Heart left ventricle (tissue), 16 donors: ENCODE data around the gene VAPB. TPM values are rescaled to one million over a fixed set of nuclear protein-coding genes. Genes with fewer than 3 reads are reported as not detected.
"Not testable (repeated sequence)": the region's sequence is repeated elsewhere in the genome, so short reads cannot be mapped to it uniquely, and the experiment has no call there.

Experiments used
- ATAC-seq, 4 donors: fragments of 200-7000 bp; cut with Tn5 transposase; one replicate each; pipeline ENCODE4 v1.9.1; 2020 to 2022; ENCODE audit warnings: moderate library complexity in 4 of 4, mild to moderate bottlenecking in 3 of 4, moderate number of reproducible peaks in 1 of 4
- DNase-seq, 5 donors: peaks; one replicate each; pipeline ENCODE4 v3.0.0-alpha.2; 2020
- H3K27ac ChIP-seq, 12 donors: fragments of 200-600 bp; sonication (generic) in 4 of 12; one replicate each; pipeline versions ENCODE4 v1.5.0 to v1.8.0; 2016 to 2022; ENCODE audit warnings: mild to moderate bottlenecking in 2 of 12
- H3K27me3 ChIP-seq, 9 donors: fragments of 200-600 bp; sonication (generic) in 2 of 9; one replicate each; pipeline versions ENCODE4 v1.5.1 to v1.8.0; 2016 to 2022; ENCODE audit warnings: mild to moderate bottlenecking in 3 of 9
- H3K36me3 ChIP-seq, 9 donors: fragments of 200-600 bp; sonication (generic) in 2 of 9; one replicate each; pipeline versions ENCODE4 v1.5.0 to v1.8.0; 2018 to 2022; ENCODE audit warnings: mild to moderate bottlenecking in 2 of 9
- H3K4me1 ChIP-seq, 12 donors: fragments of 200-600 bp; sonication (generic) in 4 of 12; one replicate each; pipeline versions ENCODE4 v1.5.0 to v1.8.0; 2016 to 2022; ENCODE audit warnings: mild to moderate bottlenecking in 3 of 12
- H3K4me3 ChIP-seq, 12 donors: fragments of 200-600 bp; sonication (generic) in 4 of 12; one replicate each; pipeline versions ENCODE4 v1.5.0 to v1.8.0; 2017 to 2022; ENCODE audit warnings: mild to moderate bottlenecking in 9 of 12, moderate library complexity in 4 of 12
- H3K9me3 ChIP-seq, 12 donors: fragments of 200-600 bp; sonication (generic) in 4 of 12; one replicate each; pipeline versions ENCODE4 v1.5.0 to v1.8.0; 2016 to 2022; ENCODE audit warnings: mild to moderate bottlenecking in 1 of 12
- CTCF ChIP-seq, 12 donors: fragments of 200-600 bp; sonication (generic) in 4 of 12; IDR thresholded peaks; one replicate each; pipeline versions ENCODE4 v1.5.0 to v1.8.0; 2018 to 2022; ENCODE audit warnings: antibody characterized with exemption in 12 of 12, mild to moderate bottlenecking in 5 of 12
- POLR2A ChIP-seq, 2 donors: fragments of 450-650 bp; IDR thresholded peaks; one replicate each; pipeline ENCODE4 v1.6.1; 2017; ENCODE audit warnings: antibody characterized with exemption in 2 of 2, mild to moderate bottlenecking in 2 of 2, moderate library complexity in 2 of 2
- WGBS, 4 donors: extraction: QIAGEN DNeasy Blood & Tissue Kit in 2 of 4; methylation state at CpG; one replicate each; pipeline versions ENCODE4 v1.1.5 to v1.1.7; 2013 to 2018; 5-methylcytosine and 5-hydroxymethylcytosine counted together
- intact Hi-C, 10 donors: fragments of 100-400 bp; cut with DNase I; formaldehyde crosslinking; loops; one replicate each; pipeline versions ENCODE4 v1.11.1 to v1.14.2; 2022
- polyA plus RNA-seq, 2 donors: library from polyadenylated mRNA; stranded (reverse); fragments of 200-250 nt; gene quantifications; one replicate each; pipeline ENCODE4 v1.2.3, GENCODE V29; 2013
- total RNA-seq, 9 donors: library from RNA; depleted of rRNA in 2 of 9; stranded (reverse); fragments of >200 nt in 2 of 9; fragmentation: NEBNext Ultra II Directional in 3 of 9; extraction: Animal tissue kit (Norgen Biotek cat#: 25700) in 3 of 9; gene quantifications; one replicate each; pipeline versions ENCODE4 v1.1.0 to v1.2.4, GENCODE V29; 2016 to 2023
- donor health status: ischemic (EF 13 %, LVEDD 7.1; RV severe dilation, severe dysfunction).
- donor health status: healthy with polysubstance abuse.
- donor health status: DM: no; HTN: yes; CAD: no.
- donor health status: DM: no; HTN: no; CAD: no.
- donor health status: ischemic (EF 25% LVEDD 6.9; RV normal size, moderate dysfunction).
- donor health status: ischemic (EF 25% LVEDD 5.7; RV mildly dilated, moderate dysfunction).
- donor health status: healthy.
- donor health status: DM: yes; HTN: yes; CAD: no.
- donor health status: ischemic (EF 35%, LVEDD 5.7; RV mildly dilated, moderate dysfunction).
- donor health status: nonischemic (EF 11% LVEDD 7.7; RV severe dilation, severe dysfunction).
- donor health status: DM: yes; HTN: yes; CAD: no.
- donor health status: PGD.
- donor health status: ischemic (EF 29% LVEDD 5.4; RV normal size, mild dysfunction).
- donor health status: nonischemic (EF 23%, LVEDD 6.1; RV moderate dilation, normal function).

VAPB gene
- total and polyA plus RNA-seq, 11 donors: 25.7 to 76.1 (median 62.7) TPM

- Histone ChIP-seq H3K9me3 (no peaks in the 10 kb centered on the region), H3K4me1 (peaks cover 0 to 12% (median 2%) of the 10 kb centered on the region in 12 donors), H3K4me3 (no peak overlapping the region), H3K27me3 (no peaks in the 10 kb centered on the region), H3K27ac (no peak overlapping the region), H3K36me3 (peaks cover 0 to 63% (median 37%) of the 10 kb centered on the region in 9 donors)
- TF ChIP-seq POLR2A (IDR thresholded peaks at IDR 0.05): no peak
- TF ChIP-seq CTCF (IDR thresholded peaks at IDR 0.05): no peak
- intact Hi-C loops: no loop called here
- no peak for DNase-seq
- WGBS, 4 donors: 68 to 86% (median 83%) methylated on average over 1 of the region's 1 CpG
- ATAC-seq: no peak
Observed at GRCh38 chr20:58421497-58421850, 32.4 kb downstream of the VAPB start.

- no peak overlapping the region for H3K4me3 ChIP-seq
- H3K27me3 ChIP-seq: no peaks in the 10 kb centered on the region
- 76 to 83% (median 81%) methylated on average over 6 of the region's 6 CpGs for WGBS, 4 donors
- DNase-seq (no peak), ATAC-seq (no peak)
- H3K9me3 ChIP-seq: peaks cover 0 to 5% (median 0%) of the 10 kb centered on the region in 12 donors
- intact Hi-C loops: no loop called here
- TF ChIP-seq POLR2A (IDR thresholded peaks at IDR 0.05) (no peak), CTCF (IDR thresholded peaks at IDR 0.05) (no peak)
- H3K4me1 ChIP-seq: peaks cover 0 to 4% (median 0%) of the 10 kb centered on the region in 12 donors
- H3K36me3 ChIP-seq: peaks cover 0 to 50% (median 23%) of the 10 kb centered on the region in 9 donors
- no peak overlapping the region for H3K27ac ChIP-seq
Observed at GRCh38 chr20:58424218-58424969, 35.4 kb downstream of the VAPB start.

GRCh38 chr20:58427571-58427970 lies 38.5 kb downstream of the VAPB start:
- H3K4me1 ChIP-seq: peaks cover 0 to 18% (median 11%) of the 10 kb centered on the region in 12 donors
- peaks cover 0 to 25% (median 0%) of the 10 kb centered on the region in 9 donors for H3K36me3 ChIP-seq
- intact Hi-C loops, ATAC-seq, H3K27ac ChIP-seq, H3K27me3 ChIP-seq, H3K9me3 ChIP-seq, H3K4me3 ChIP-seq, DNase-seq: not testable (repeated sequence)
- WGBS, 4 donors: 93 to 98% (median 97%) methylated on average over 3 of the region's 3 CpGs

- Histone ChIP-seq H3K27ac (no peak overlapping the region), H3K4me3 (no peak overlapping the region), H3K27me3 (no peaks in the 10 kb centered on the region), H3K36me3 (peaks cover 0 to 19% (median 0%) of the 10 kb centered on the region in 9 donors), H3K9me3 (peaks cover 0 to 5% (median 0%) of the 10 kb centered on the region in 12 donors), H3K4me1 (peaks cover 0 to 25% (median 18%) of the 10 kb centered on the region in 12 donors)
- TF ChIP-seq POLR2A (IDR thresholded peaks at IDR 0.05) (no peak), CTCF (IDR thresholded peaks at IDR 0.05) (no peak)
- 98 to 100% (median 100%) methylated on average over 2 of the region's 2 CpGs for WGBS, 4 donors
- intact Hi-C loops: no loop called here
- no peak for DNase-seq
- no peak for ATAC-seq
Observed at GRCh38 chr20:58428364-58428763, 39.3 kb downstream of the VAPB start.
